ENCODE measurements around the gene CLIC6. TPM values are rescaled to one million over a fixed set of nuclear protein-coding genes. Genes with fewer than 3 reads are reported as not detected.

The CLIC6 gene
- total and polyA plus RNA-seq, 2 experiments from 2014 or later: 1.1 to 1.5 TPM

DNA sequence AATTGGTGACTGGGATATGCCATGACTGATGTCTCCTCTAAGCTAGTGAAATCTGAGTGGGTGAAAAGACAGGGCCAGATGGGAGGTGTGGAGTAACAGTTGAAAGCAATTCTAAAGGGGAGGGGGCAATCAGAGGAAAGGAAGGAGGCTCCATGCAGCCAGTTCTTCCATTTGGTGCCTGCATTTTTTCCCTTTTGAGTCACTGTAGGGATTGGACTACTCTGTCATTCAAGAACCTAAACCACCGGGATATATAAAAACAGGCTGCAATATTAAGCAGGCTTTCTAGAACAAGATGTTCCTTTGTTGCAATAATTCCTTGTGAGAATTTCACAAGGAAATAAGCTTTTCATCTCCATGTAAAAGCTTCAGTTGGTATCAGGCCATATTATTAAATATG lies 18.3 kb downstream of the CLIC6 start (continued):
- TF ChIP-seq ZNF462 (CRISPR knock-in tag; IDR thresholded peaks at IDR 0.05): no peak
- TF ChIP-seq EZH2phosphoT487 (IDR thresholded peaks at IDR 0.05; ENCODE audit: unreplicated experiment): no peak
- no peak for TF ChIP-seq EZH2 (IDR thresholded peaks at IDR 0.05; ENCODE audit: low read depth, unreplicated experiment)
- no peak for TF ChIP-seq JUNB (IDR thresholded peaks at IDR 0.05; ENCODE audit: unreplicated experiment)
- no peak for TF ChIP-seq ZNF331 (CRISPR knock-in tag; IDR thresholded peaks at IDR 0.05; ENCODE audit: low read depth)

GRCh38 chr21:34687745-34688144 lies 19.0 kb downstream of the CLIC6 start:
- no peaks in the 10 kb centered on the region for H4K20me1 ChIP-seq (replicated peaks; ENCODE audit: insufficient read depth)
- no peaks in the 10 kb centered on the region for H3K36me3 ChIP-seq (ENCODE audit: insufficient read depth)
- no peaks in the 10 kb centered on the region for H3F3A ChIP-seq (replicated peaks; ENCODE audit: low read depth)
- Mint-ChIP-seq H3K9me3 (0 out of 3 replicates have a peak, but pooled peaks cover 3% of the 10 kb centered on the region), H3K36me3 (ENCODE audit: low read depth) (no peaks in the 10 kb centered on the region), H3K27me3 (ENCODE audit: insufficient read depth, low read depth, poor library complexity) (peaks cover 2% of the 10 kb centered on the region), H3K4me1 (peaks cover 22% of the 10 kb centered on the region), H3K27ac (no peak overlapping the region), H3K4me3 (no peak overlapping the region)
- DNase-seq (ENCODE audit: low spot score) (no peak), ATAC-seq (no peak)
- no peak overlapping the region for H3K27ac ChIP-seq (ENCODE audit: low read depth)
- no peak overlapping the region for H3K4me2 ChIP-seq
- H3K27me3 ChIP-seq (ENCODE audit: insufficient read depth): no peaks in the 10 kb centered on the region
- H3K9me2 ChIP-seq (ENCODE audit: insufficient read depth): 0 out of 2 replicates have a peak, but pooled peaks cover 3% of the 10 kb centered on the region
- no peak overlapping the region for H2AFZ ChIP-seq
- H3K4me1 ChIP-seq (ENCODE audit: insufficient read depth): peaks cover 16% of the 10 kb centered on the region
- no peak overlapping the region for H3K4me3 ChIP-seq
- no peaks in the 10 kb centered on the region for H3K79me2 ChIP-seq (replicated peaks; ENCODE audit: insufficient read depth)
- TF ChIP-seq POLR2AphosphoS5 (IDR thresholded peaks at IDR 0.05; ENCODE audit: low read depth): no peak
- TF ChIP-seq STAT1 (IDR thresholded peaks at IDR 0.05; ENCODE audit: unreplicated experiment): no peak
- no peak for TF ChIP-seq EZH2phosphoT487 (IDR thresholded peaks at IDR 0.05; ENCODE audit: unreplicated experiment)
- TF ChIP-seq, protein P1, sequence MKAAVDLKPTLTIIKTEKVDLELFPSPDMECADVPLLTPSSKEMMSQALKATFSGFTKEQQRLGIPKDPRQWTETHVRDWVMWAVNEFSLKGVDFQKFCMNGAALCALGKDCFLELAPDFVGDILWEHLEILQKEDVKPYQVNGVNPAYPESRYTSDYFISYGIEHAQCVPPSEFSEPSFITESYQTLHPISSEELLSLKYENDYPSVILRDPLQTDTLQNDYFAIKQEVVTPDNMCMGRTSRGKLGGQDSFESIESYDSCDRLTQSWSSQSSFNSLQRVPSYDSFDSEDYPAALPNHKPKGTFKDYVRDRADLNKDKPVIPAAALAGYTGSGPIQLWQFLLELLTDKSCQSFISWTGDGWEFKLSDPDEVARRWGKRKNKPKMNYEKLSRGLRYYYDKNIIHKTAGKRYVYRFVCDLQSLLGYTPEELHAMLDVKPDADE (IDR thresholded peaks at IDR 0.05): no peak
- TF ChIP-seq ZNF331 (CRISPR knock-in tag; IDR thresholded peaks at IDR 0.05; ENCODE audit: low read depth): no peak
- TF ChIP-seq CREB1 (CRISPR knock-in tag; IDR thresholded peaks at IDR 0.05; ENCODE audit: low read depth): no peak
- no peak for TF ChIP-seq JUNB (IDR thresholded peaks at IDR 0.05; ENCODE audit: unreplicated experiment)
- no peak for TF ChIP-seq ZNF114 (CRISPR knock-in tag; IDR thresholded peaks at IDR 0.05)
- TF ChIP-seq CTCF (conservative IDR thresholded peaks at IDR 0.05; ENCODE audit: low read depth in 2 of 2): no peak

All from GM23338 (cell line).